NCI-H774 (cell line): ENCODE data around the gene HSPA12A.

Source experiments
- DNase-seq: peaks from one replicate; lab custom pipeline; 2025; lab: John Stamatoyannopoulos, UW

The HSPA12A gene

GRCh38 chr10:116741391-116742351 is 695 bp downstream of the HSPA12A start:
- no peak for DNase-seq

DNA sequence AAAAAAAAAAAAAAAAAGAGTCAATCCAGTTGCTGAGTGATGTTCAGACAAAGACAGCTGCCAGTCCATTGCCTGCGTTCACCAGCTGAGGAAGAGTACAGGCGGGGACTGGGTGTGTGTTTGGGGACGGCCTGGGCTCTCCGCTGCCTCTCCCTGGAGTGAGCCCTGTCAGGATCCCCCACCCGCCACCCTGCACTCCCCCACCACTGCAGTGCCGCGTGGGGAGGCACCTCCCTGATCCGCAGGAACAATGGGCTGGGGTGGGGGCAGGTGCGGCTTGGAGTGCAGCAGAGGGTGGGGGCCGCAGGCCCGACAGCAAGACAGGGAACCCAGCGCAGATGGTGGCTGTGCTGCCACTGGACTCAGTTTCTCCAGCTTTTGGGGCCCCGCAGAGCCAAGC is 1.4 kb downstream of the HSPA12A start:
- DNase-seq, result no peak

DNA sequence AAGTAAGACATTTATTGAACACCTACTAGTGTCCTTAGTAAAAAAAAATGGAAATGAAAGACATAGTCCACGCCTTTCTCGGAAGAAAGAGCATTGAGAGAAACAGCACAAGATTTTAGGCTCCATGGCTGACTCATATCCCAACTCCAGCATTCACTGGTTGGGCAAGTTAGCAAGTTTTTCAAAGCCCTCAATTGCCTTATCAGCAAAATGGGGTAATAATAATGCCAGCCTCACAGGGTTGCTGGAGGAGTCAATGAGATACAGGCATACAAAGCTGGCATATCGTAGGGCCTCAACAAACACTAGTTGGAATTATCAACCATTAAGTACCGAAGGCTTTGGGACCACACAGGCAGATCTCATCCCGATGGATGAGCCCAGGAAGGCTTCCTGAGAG is 4.0 kb downstream of the HSPA12A start:
- no peak for DNase-seq

GRCh38 chr10:116737627-116738327 is 4.6 kb downstream of the HSPA12A start:
- DNase-seq, result no peak

DNA sequence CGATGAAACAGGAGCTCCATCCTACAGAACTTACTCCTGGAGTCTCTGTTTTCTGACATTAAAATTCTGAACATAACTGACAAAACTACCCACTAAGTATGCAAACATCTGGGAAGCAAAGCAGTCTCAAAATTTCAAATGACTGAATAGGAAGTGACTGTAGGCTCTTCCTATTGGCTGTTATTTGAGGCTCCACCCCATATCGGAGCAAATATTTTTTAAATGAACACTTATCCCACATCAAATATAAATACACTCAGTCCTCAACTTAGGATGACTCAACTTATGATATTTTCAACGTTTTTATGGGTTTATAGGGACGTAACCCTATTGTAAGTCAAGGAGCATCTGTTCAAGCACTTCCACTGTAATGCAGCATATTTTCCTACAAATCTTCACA is 8.8 kb downstream of the HSPA12A start:
- DNase-seq, result no peak

- DNase-seq, result no peak
Measured at GRCh38 chr10:116732573-116732972, 9.8 kb downstream of the HSPA12A start.

GRCh38 chr10:116730464-116731260 is 11.7 kb downstream of the HSPA12A start:
- DNase-seq, result no peak

DNA sequence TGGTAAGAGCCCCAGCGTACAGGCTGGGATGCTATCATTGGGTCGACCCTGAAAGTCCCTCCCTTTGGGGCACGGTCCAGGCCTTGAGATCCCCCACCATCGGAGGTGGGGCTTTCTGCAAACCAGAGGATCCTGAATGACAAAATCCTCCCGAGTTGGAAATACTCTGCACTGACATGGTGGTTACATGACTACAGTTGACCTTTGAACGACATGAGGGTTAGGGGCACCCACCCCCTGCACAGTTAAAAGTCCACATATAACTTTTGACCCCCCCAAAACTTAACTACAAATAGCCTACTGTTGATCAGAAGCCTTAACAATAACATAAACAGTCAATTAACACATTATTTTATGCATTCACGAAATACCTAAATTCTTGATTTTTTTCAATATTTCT is 13.1 kb downstream of the HSPA12A start:
- no peak for DNase-seq

DNA sequence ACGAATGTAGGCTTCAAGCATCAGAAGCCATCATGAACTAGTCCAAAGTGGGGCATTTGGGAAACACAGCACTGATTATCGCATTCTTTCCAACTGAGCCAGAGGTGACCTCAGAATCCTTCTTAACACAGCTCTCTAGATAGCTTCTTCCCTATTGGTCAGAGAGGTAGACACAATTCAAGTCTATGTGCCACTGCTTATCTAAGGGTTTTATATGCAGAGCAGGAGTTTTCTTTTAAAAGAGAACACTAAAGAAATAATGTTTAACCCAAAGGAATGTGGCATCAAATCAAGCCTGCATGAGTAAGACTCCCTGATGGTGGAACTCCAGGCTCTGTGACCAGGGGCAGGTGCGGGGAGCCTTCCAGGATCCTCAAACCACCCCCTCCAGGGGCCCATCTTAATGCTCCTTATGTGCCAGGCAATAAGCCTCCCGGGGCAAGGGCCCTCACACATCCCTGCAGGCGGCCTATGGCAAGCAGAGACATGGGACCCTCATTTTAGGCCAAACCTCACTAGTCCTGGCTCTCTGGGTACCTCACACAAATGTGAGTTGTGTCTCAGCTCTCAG is 13.8 kb downstream of the HSPA12A start:
- DNase-seq, result no peak

DNA sequence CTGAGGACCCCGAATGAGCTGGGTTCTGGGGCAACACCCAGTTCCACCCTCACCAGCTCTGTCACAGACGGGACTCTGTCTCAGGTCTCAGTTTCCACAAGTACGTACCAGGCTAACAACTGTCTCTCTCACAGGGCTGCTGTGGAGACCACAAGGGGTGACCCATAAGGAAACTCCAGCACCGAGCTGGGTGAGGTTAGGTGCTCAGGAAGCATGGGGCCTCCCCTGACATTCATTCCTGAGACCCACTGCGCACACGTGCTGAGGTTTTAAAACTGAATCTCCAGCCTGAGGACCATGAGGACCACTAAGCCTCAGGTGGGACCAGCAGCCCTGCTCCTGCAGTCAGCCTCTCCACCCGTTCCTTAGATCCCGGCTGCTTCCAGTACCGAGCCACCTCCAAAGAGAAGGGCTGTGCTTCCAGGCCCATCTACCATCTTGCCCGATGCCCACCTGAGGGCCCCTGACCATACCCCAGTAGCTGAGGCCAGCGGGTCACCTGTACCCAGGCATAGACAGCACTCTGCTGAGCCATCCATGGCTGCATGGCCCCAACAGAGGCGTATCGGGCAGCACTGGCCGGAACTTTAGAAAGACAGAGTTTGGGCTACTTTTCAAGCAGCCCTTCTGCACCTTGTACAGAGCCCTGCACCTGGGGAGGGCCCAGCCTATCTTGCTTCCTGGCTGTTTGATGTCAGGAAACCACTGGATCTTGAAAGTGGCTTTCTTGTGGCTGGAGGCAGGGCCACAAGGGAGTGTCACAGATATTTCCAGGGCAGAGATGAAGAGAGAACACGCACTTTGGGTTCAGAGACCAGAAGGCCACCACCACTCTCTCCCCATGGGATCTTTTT is 18.7 kb downstream of the HSPA12A start:
- no peak for DNase-seq

GRCh38 chr10:116722736-116723427 is 19.5 kb downstream of the HSPA12A start:
- no peak for DNase-seq

DNA sequence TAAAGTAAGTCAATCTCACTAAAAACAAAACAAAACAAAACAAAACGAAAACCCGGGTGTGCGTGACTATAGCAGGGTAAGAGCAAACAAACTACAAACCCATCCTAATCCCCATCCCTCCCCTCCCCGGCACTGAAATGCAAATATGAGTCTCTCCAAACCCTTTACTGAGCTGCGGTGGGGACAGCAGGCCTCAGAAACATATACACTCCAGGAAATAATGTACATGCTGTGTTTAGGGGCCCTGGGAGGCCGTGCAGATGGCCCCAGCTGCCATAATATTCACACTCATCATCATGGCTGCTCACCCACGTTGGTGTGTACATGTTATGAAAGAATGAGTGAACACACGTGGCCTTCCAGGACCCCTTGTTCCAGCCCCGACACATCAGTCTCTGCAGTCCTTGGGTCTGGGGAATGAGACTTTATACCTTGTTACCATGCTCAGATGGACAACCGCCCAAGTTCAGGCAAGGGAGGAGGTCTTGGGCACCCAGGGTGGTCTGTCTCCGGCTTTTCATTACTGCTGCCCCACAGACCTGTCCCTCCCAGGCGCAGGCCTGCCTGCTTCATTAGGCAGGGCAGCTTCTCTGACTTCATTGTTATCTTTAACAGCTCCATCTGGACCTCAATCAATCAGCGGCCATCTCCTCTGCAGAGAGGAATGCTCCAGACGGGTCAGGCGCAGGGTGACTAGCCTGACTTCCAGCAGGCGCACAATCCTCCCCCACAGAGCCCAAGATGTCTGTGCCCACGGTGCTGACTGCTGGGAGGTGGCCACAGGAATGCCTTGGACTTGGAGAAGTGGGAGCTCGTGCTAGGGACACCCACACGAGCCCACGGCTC is 20.6 kb downstream of the HSPA12A start:
- DNase-seq, result no peak

- DNase-seq, result no peak
Measured at GRCh38 chr10:116720668-116721546, 21.5 kb downstream of the HSPA12A start.

- no peak for DNase-seq
Measured at GRCh38 chr10:116720241-116720643, 22.1 kb downstream of the HSPA12A start.

GRCh38 chr10:116719804-116720203 is 22.6 kb downstream of the HSPA12A start:
- DNase-seq, result no peak

GRCh38 chr10:116718058-116718457 is 24.3 kb downstream of the HSPA12A start:
- DNase-seq, result no peak

GRCh38 chr10:116716381-116716780 is 26.0 kb downstream of the HSPA12A start:
- no peak for DNase-seq

DNA sequence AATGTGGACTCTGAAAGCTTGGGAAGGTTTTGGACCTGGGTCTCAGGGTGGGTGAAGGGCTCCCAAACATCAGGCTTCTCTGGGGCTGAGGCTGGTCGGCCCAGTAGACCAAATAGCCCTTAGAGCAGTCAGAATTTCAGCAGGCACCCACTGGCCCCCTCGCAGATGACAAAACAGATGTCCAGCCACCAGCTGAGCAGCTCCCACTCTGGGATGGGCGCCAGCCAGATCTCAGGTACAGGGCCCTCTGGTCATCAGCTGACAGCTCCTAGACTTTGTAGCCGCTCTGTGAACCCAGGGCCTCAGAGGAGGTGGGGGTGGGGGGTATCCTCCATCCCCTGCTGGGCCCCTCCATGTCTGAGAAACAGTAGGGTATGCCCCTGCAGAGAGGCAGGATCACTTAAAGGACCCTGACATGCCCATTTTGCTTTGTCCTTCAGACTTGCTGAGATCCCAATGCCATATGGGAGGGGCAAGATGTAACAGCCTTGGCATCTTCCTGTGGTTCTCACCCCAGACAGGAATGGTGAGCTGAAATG is 26.5 kb downstream of the HSPA12A start:
- no peak for DNase-seq
